MCF 10A (cell line): Measurements from ENCODE around the gene NOTCH2. TPM values are rescaled to one million over a fixed set of nuclear protein-coding genes. Genes with fewer than 3 reads are reported as not detected.

Experiments
- BruUV-seq: library from RNA; stranded (reverse); fragments of 400-500 nt; replicated peaks from 2 replicates; lab custom pipeline; 2021; lab: Mats Ljungman, UMichigan
- CTCF ChIA-PET: fragments of 300-600 bp; sonication (Branson Sonifier 250); formaldehyde crosslinking; extraction: SDS; loops from one replicate; lab custom pipeline; 2021; ENCODE audit warnings: antibody characterized with exemption, inconsistent platforms; lab: Yijun Ruan, JAX
- POLR2A ChIA-PET: fragments of 300-600, 350-650 bp; sonication (Branson Sonifier 250); formaldehyde crosslinking; extraction: SDS; loops from one replicate; lab custom pipeline; 2020; ENCODE audit warnings: antibody characterized with exemption, inconsistent platforms; lab: Yijun Ruan, JAX
- DNase-seq: peaks from one replicate; pipeline ENCODE4 v3.0.0-alpha.2; 2018; ENCODE audit not compliant: unreplicated experiment
- H3K27ac Mint-ChIP-seq: one replicate; pipeline ENCODE4 v1.8.0; 2022; ENCODE audit warnings: mild to moderate bottlenecking, low read depth, mixed read lengths; ENCODE audit not compliant: unreplicated experiment
- H3K27me3 Mint-ChIP-seq: one replicate; pipeline ENCODE4 v1.8.0; 2022; ENCODE audit warnings: mixed read lengths; ENCODE audit not compliant: insufficient read depth, unreplicated experiment
- H3K36me3 Mint-ChIP-seq: one replicate; pipeline ENCODE4 v1.8.0; 2022; ENCODE audit warnings: mild to moderate bottlenecking, moderate library complexity, mixed read lengths; ENCODE audit not compliant: insufficient read depth, unreplicated experiment
- H3K4me1 Mint-ChIP-seq: one replicate; pipeline ENCODE4 v1.8.0; 2022; ENCODE audit warnings: mixed read lengths; ENCODE audit not compliant: insufficient read depth, unreplicated experiment
- H3K4me3 Mint-ChIP-seq: one replicate; pipeline ENCODE4 v1.8.0; 2022; ENCODE audit warnings: mild to moderate bottlenecking, moderate library complexity, mixed read lengths; ENCODE audit not compliant: unreplicated experiment
- H3K9me3 Mint-ChIP-seq: one replicate; pipeline ENCODE4 v1.8.0; 2022; ENCODE audit warnings: mixed read lengths; ENCODE audit not compliant: unreplicated experiment
- CTCF ChIP-seq: fragments of 200-600 bp; IDR thresholded peaks from one replicate; pipeline ENCODE4 v1.8.0; 2022; ENCODE audit warnings: antibody characterized with exemption, mild to moderate bottlenecking; ENCODE audit not compliant: unreplicated experiment
- intact Hi-C: fragments of 100-400 bp; cut with micrococcal nuclease; formaldehyde crosslinking; loops from 2 replicates; pipeline ENCODE4 v1.14.1; 2022
- total RNA-seq: library from RNA; stranded (reverse); gene quantifications from 2 replicates; pipeline ENCODE4 v1.2.3, GENCODE V29; 2022

Gene NOTCH2
- total RNA-seq, 1 experiment from 2014 or later = 128 TPM

GRCh38 chr1:119924948-119925898 lies 144.2 kb downstream of the NOTCH2 start:
- TF ChIP-seq CTCF = no peak
- POLR2A ChIA-PET = interaction anchor here (1.1 kb wide), 1 partner anchor 17 kb away, joined by 3 read pairs; no protein-coding TSS in a partner anchor
- DNase-seq = no peak
- CTCF ChIA-PET = interaction anchor here (0.7 to 1.3 kb wide), 5 partner anchors 8 to 181 kb away, joined by 3 to 4 read pairs (median 3); no protein-coding TSS in a partner anchor
- no TSS peak for BruUV-seq
- intact Hi-C loops = no loop called here
- no peaks in the 10 kb centered on the region for H3K27me3 Mint-ChIP-seq
- peaks cover 87% of the 10 kb centered on the region for H3K36me3 Mint-ChIP-seq
- no peak overlapping the region for H3K27ac Mint-ChIP-seq
- no peaks in the 10 kb centered on the region for H3K4me1 Mint-ChIP-seq
- no peak overlapping the region for H3K4me3 Mint-ChIP-seq
- no peaks in the 10 kb centered on the region for H3K9me3 Mint-ChIP-seq

GRCh38 chr1:119920104-119920968 lies 149.1 kb downstream of the NOTCH2 start:
- H3K4me1 Mint-ChIP-seq = peaks cover 7% of the 10 kb centered on the region
- no peaks in the 10 kb centered on the region for H3K9me3 Mint-ChIP-seq
- no peak overlapping the region for H3K4me3 Mint-ChIP-seq
- CTCF ChIA-PET = interaction anchor here (0.6 kb wide), 1 partner anchor 338 kb away, joined by 4 read pairs; no protein-coding TSS in a partner anchor
- no peaks in the 10 kb centered on the region for H3K27me3 Mint-ChIP-seq
- H3K27ac Mint-ChIP-seq = no peak overlapping the region
- no peak for DNase-seq
- peaks cover 92% of the 10 kb centered on the region for H3K36me3 Mint-ChIP-seq
- POLR2A ChIA-PET = no interaction called here
- no peak for TF ChIP-seq CTCF
- BruUV-seq = no TSS peak
- intact Hi-C loops = no loop called here

GRCh38 chr1:119919241-119919640 lies 150.2 kb downstream of the NOTCH2 start:
- H3K27ac Mint-ChIP-seq = no peak overlapping the region
- POLR2A ChIA-PET = no interaction called here
- no peaks in the 10 kb centered on the region for H3K27me3 Mint-ChIP-seq
- no peaks in the 10 kb centered on the region for H3K9me3 Mint-ChIP-seq
- no peak overlapping the region for H3K4me3 Mint-ChIP-seq
- CTCF ChIA-PET = interaction anchor here (0.6 kb wide), 1 partner anchor 11 kb away, joined by 4 read pairs; no protein-coding TSS in a partner anchor
- TF ChIP-seq CTCF = no peak
- H3K36me3 Mint-ChIP-seq = peaks cover 92% of the 10 kb centered on the region
- DNase-seq = no peak
- H3K4me1 Mint-ChIP-seq = peaks cover 7% of the 10 kb centered on the region
- no TSS peak for BruUV-seq
- intact Hi-C loops = no loop called here
